ENCODE measurements around the gene ZFYVE27. TPM values are rescaled to one million over a fixed set of nuclear protein-coding genes. Genes with fewer than 3 reads are reported as not detected.

ZFYVE27 gene
- total RNA-seq, 1 donor from 2014 or later, result 32.3 TPM

GRCh38 chr10:97771913-97772823, 35.2 kb downstream of the ZFYVE27 start, which contains the start of gene SFRP5:
Gene SFRP5, minus strand, starts transcription at chr10:97771999. Its CDS starts 166 bp downstream, at chr10:97771833.
- H3K4me3 ChIP-seq (ENCODE audit: low read depth, low read length), result peak within 1 kb of the TSS; percentile 31
- no peak for TF ChIP-seq CTCF (IDR thresholded peaks at IDR 0.05; ENCODE audit: insufficient read depth, low read length, poor library complexity, severe bottlenecking)
- no peak for DNase-seq (ENCODE audit: low read depth)
- no peaks in the 10 kb centered on the region for H3K36me3 ChIP-seq (ENCODE audit: control insufficient read depth, insufficient read depth, low read length)
- peaks cover 49% of the 10 kb centered on the region for H3K27me3 ChIP-seq (ENCODE audit: control insufficient read depth, insufficient read depth, low read length)

GRCh38 chr10:97773096-97773495, 36.2 kb downstream of the ZFYVE27 start:
- Histone ChIP-seq H3K27me3 (ENCODE audit: control insufficient read depth, insufficient read depth, low read length) (peaks cover 49% of the 10 kb centered on the region), H3K4me3 (ENCODE audit: low read depth, low read length) (no peak overlapping the region), H3K36me3 (ENCODE audit: control insufficient read depth, insufficient read depth, low read length) (no peaks in the 10 kb centered on the region)
- no peak for DNase-seq (ENCODE audit: low read depth)
- no peak for TF ChIP-seq CTCF (IDR thresholded peaks at IDR 0.05; ENCODE audit: insufficient read depth, low read length, poor library complexity, severe bottlenecking)

- no peak for DNase-seq (ENCODE audit: low read depth)
- Histone ChIP-seq H3K4me3 (ENCODE audit: low read depth, low read length) (no peak overlapping the region), H3K36me3 (ENCODE audit: control insufficient read depth, insufficient read depth, low read length) (no peaks in the 10 kb centered on the region), H3K27me3 (ENCODE audit: control insufficient read depth, insufficient read depth, low read length) (peaks cover 42% of the 10 kb centered on the region)
- no peak for TF ChIP-seq CTCF (IDR thresholded peaks at IDR 0.05; ENCODE audit: insufficient read depth, low read length, poor library complexity, severe bottlenecking)
Measured at GRCh38 chr10:97774811-97775294, 37.9 kb downstream of the ZFYVE27 start.

- no peak overlapping the region for H3K4me3 ChIP-seq (ENCODE audit: low read depth, low read length)
- no peak for DNase-seq (ENCODE audit: low read depth)
- no peaks in the 10 kb centered on the region for H3K36me3 ChIP-seq (ENCODE audit: control insufficient read depth, insufficient read depth, low read length)
- H3K27me3 ChIP-seq (ENCODE audit: control insufficient read depth, insufficient read depth, low read length), result peaks cover 23% of the 10 kb centered on the region
- no peak for TF ChIP-seq CTCF (IDR thresholded peaks at IDR 0.05; ENCODE audit: insufficient read depth, low read length, poor library complexity, severe bottlenecking)
Measured at GRCh38 chr10:97777143-97777542, 40.2 kb downstream of the ZFYVE27 start.

GRCh38 chr10:97778452-97779302, 41.7 kb downstream of the ZFYVE27 start:
- no peak overlapping the region for H3K4me3 ChIP-seq (ENCODE audit: low read depth, low read length)
- peaks cover 7% of the 10 kb centered on the region for H3K27me3 ChIP-seq (ENCODE audit: control insufficient read depth, insufficient read depth, low read length)
- no peak for DNase-seq (ENCODE audit: low read depth)
- H3K36me3 ChIP-seq (ENCODE audit: control insufficient read depth, insufficient read depth, low read length), result no peaks in the 10 kb centered on the region
- TF ChIP-seq CTCF (IDR thresholded peaks at IDR 0.05; ENCODE audit: insufficient read depth, low read length, poor library complexity, severe bottlenecking), result no peak

Measured in kidney epithelial cell (primary cell).